ENCODE data around the gene ZNF608. TPM values are rescaled to one million over a fixed set of nuclear protein-coding genes. Genes with fewer than 3 reads are reported as not detected.

ZNF608 gene
- total RNA-seq, 1 experiment from 2014 or later, result 0.95 TPM

DNA sequence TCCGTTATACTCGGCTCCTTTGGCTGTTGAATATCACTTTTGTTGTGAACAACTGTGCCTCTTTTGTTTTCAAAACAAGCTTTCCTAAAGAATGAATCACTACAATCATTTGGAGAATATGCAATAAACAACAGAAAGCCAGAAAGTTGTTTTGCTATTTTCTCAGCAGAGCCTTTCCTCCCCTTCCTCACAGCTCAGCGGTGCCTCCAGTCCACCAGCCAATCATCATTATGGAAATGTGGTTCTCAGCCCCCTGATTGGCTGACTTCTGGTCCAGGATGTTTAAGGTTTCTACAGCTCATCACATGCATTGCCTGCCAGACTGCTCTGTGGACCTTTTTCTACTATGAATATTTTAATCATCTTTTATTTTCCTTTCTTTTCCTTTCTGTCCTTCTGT is 9.1 kb upstream of the ZNF608 start:
- no TSS peak for BruUV-seq (replicated peaks)
- ATAC-seq, result no peak

DNA sequence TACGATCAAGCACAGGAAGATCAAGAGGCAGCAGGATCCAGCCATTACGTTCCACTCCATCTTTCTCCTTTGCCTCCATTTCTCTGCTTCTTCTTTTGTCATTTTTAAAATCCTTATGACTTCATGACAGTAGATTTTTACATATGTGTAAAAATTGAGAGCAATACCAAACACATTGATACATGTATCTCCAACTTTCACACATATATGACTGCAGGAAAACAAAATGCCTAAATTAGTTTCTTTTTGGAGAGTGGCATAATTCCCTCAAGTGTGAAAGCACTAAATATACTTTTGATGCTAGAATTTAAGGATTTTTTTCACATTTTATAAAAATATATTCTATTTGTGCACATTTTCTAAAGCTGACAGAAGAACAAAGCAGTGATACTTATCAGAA is 8.6 kb upstream of the ZNF608 start:
- Histone ChIP-seq H3K36me3 (ENCODE audit: low read depth, low read length) (no peaks in the 10 kb centered on the region), H3K9ac (ENCODE audit: low read length) (no peak overlapping the region), H3K9me3 (ENCODE audit: low read length) (no peaks in the 10 kb centered on the region), H3K4me3 (ENCODE audit: low read length) (no peak overlapping the region), H3K27ac (ENCODE audit: low read length) (no peak overlapping the region), H3K4me1 (ENCODE audit: insufficient read depth, low read length) (0 out of 2 replicates have a peak, but pooled peaks cover 5% of the 10 kb centered on the region), H3K4me2 (ENCODE audit: low read length) (no peak overlapping the region), H3F3A (ENCODE audit: low read length, unreplicated experiment) (no peaks in the 10 kb centered on the region), H3K9me2 (replicated peaks; ENCODE audit: low read length) (no peaks in the 10 kb centered on the region), H3K27me3 (ENCODE audit: low read length) (no peaks in the 10 kb centered on the region), H4K20me1 (ENCODE audit: low read length) (no peaks in the 10 kb centered on the region), H2AFZ (ENCODE audit: low read length) (no peak overlapping the region), H3K79me2 (ENCODE audit: low read length) (no peaks in the 10 kb centered on the region)
- DNase-seq (no peak), ATAC-seq (no peak)
- no peak for TF ChIP-seq EZH2 (IDR thresholded peaks at IDR 0.05; ENCODE audit: low read length, unreplicated experiment)
- no peak for TF ChIP-seq EZH2phosphoT487 (IDR thresholded peaks at IDR 0.05; ENCODE audit: borderline replicate concordance, low read length)
- TF ChIP-seq CTCF (conservative IDR thresholded peaks at IDR 0.05; ENCODE audit: low read depth, low read length), result no peak
- POLR2A ChIA-PET (ENCODE audit: unreplicated experiment), result no interaction called here
- CTCF ChIA-PET, result no interaction called here
- no TSS peak for BruUV-seq (replicated peaks)
- intact Hi-C loops (cut with micrococcal nuclease), result no loop called here

More for the DNA sequence above, 9.1 kb upstream of the ZNF608 start:
- ChIA-PET POLR2A (ENCODE audit: unreplicated experiment) (no interaction called here), CTCF (no interaction called here)
- Histone ChIP-seq H3K9me3 (ENCODE audit: low read length) (no peaks in the 10 kb centered on the region), H3K4me2 (ENCODE audit: low read length) (no peak overlapping the region), H3K9me2 (replicated peaks; ENCODE audit: low read length) (no peaks in the 10 kb centered on the region), H3K79me2 (ENCODE audit: low read length) (no peaks in the 10 kb centered on the region), H3F3A (ENCODE audit: low read length, unreplicated experiment) (no peaks in the 10 kb centered on the region), H4K20me1 (ENCODE audit: low read length) (no peaks in the 10 kb centered on the region), H3K9ac (ENCODE audit: low read length) (no peak overlapping the region), H3K27ac (ENCODE audit: low read length) (no peak overlapping the region), H2AFZ (ENCODE audit: low read length) (no peak overlapping the region), H3K4me3 (ENCODE audit: low read length) (no peak overlapping the region), H3K36me3 (ENCODE audit: low read depth, low read length) (no peaks in the 10 kb centered on the region), H3K27me3 (ENCODE audit: low read length) (no peaks in the 10 kb centered on the region), H3K4me1 (ENCODE audit: insufficient read depth, low read length) (0 out of 2 replicates have a peak, but pooled peaks cover 5% of the 10 kb centered on the region)
- TF ChIP-seq EZH2 (IDR thresholded peaks at IDR 0.05; ENCODE audit: low read length, unreplicated experiment), result no peak
- intact Hi-C loops (cut with micrococcal nuclease), result no loop called here
- DNase-seq, result no peak

- H3K9me2 ChIP-seq (replicated peaks; ENCODE audit: low read length), result no peaks in the 10 kb centered on the region
- no peaks in the 10 kb centered on the region for H4K20me1 ChIP-seq (ENCODE audit: low read length)
- intact Hi-C loops (cut with micrococcal nuclease), result no loop called here
- no peak overlapping the region for H3K9ac ChIP-seq (ENCODE audit: low read length)
- DNase-seq, result no peak
- TF ChIP-seq CTCF (conservative IDR thresholded peaks at IDR 0.05; ENCODE audit: low read depth, low read length) (no peak), EZH2phosphoT487 (IDR thresholded peaks at IDR 0.05; ENCODE audit: borderline replicate concordance, low read length) (no peak), EZH2 (IDR thresholded peaks at IDR 0.05; ENCODE audit: low read length, unreplicated experiment) (no peak)
- H3K9me3 ChIP-seq (ENCODE audit: low read length), result no peaks in the 10 kb centered on the region
- no peaks in the 10 kb centered on the region for H3K27me3 ChIP-seq (ENCODE audit: low read length)
- H3K4me3 ChIP-seq (ENCODE audit: low read length), result no peak overlapping the region
- no peak overlapping the region for H3K27ac ChIP-seq (ENCODE audit: low read length)
- ATAC-seq, result no peak
- H3K4me2 ChIP-seq (ENCODE audit: low read length), result no peak overlapping the region
- 0 out of 2 replicates have a peak, but pooled peaks cover 8% of the 10 kb centered on the region for H3K4me1 ChIP-seq (ENCODE audit: insufficient read depth, low read length)
- no peak overlapping the region for H2AFZ ChIP-seq (ENCODE audit: low read length)
- no peaks in the 10 kb centered on the region for H3F3A ChIP-seq (ENCODE audit: low read length, unreplicated experiment)
- H3K79me2 ChIP-seq (ENCODE audit: low read length), result no peaks in the 10 kb centered on the region
- no TSS peak for BruUV-seq (replicated peaks)
- ChIA-PET CTCF (no interaction called here), POLR2A (ENCODE audit: unreplicated experiment) (no interaction called here)
- no peaks in the 10 kb centered on the region for H3K36me3 ChIP-seq (ENCODE audit: low read depth, low read length)
These were observed 7.9 kb upstream of the ZNF608 start for GRCh38 chr5:124754206-124754927.

Data from PC-3 (cell line).